DMS53 treated with DMSO at 0.1 percent for 48 hours (cell line): ENCODE measurements around the gene PSD.
A peak's percentile ranks its signal among the peaks of the same experiment; 100 is the strongest.
"Not testable (repeated sequence)": the region's sequence is repeated elsewhere in the genome, so short reads cannot be mapped to it uniquely, and the experiment has no call there.

Experiments used
- DNase-seq: peaks from one replicate; lab custom pipeline; 2025; ENCODE audit not compliant: unreplicated experiment; lab: John Stamatoyannopoulos, UW

Gene PSD

DNA sequence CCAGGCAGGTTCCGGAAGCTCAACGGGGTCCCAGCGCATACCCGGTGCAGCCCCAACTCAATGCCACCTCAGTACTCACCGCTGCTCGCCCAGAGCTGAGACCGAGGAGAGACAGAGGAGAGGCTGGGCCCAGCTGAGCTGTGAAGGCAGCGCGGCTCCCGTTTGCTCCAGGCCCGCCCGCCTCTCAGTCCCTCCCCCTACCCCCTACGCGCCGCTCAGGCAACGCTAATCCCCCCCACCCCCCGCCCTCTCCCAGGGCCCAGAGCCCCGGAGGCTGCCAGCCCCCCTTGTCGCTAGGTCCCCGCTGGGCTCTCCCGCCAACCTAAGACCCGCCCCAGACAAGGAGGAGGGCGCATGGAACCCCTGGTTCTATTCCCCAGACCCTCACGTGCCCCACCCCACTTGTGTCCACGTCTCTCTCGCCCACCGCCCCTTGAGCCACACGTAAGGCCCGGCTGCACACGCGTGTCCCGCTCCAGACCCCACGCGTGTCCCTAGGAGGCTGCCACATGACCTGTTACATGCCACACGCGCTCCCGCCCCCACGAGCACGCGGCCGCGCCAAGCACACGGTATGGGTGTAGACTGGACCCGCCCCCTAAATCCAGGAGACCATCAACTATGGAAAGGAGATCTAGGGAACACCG is at the start of gene PSD:
TSS of gene PSD (minus strand) at position 164 of the 647 bp plus-strand sequence. CDS start 1,747 bp downstream, outside the sequence.
- no peak for DNase-seq

DNA sequence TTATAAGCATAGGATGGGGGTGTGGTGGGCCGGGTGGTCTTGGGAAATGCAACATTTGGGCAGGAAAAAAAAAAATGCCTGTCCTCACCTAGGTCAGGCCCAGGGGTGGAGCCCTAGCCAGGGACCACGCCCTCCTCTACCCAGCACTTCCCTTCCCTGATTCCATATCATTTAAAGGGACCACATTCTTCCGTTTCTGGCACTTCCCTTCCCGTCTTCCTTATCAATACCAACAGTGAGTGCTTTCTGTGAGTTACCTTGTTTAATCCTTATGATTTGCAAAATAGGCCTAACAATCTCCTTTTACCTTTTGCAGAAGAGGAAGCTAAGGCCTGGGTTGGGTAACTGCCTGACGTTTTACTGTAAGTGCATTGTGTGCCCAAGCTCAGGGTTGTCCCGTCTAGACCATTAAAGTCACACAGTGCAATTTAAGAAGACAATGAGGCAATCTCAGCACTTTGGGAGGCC is 49.4 kb upstream of the PSD start:
- no peak for DNase-seq

DNA sequence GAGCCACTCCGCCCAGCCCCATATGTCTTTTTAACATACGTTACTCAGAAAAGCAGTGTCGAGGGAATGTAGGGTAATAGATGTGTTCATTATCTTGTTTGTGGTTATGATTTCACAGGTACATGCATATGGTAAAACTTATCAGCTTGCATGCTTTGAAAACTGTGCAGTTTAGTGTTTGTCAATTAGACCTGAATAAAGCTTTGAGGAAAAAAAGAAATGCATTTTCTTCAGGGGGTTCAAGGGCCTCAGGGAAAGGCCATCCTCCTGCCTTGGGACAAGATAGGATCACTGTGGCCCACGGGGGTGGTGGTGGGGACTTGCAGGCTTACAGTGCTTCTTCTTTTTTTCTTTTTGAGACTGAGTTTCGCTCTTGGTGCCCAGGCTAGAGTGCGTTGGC is 48.7 kb upstream of the PSD start:
- no peak for DNase-seq

DNA sequence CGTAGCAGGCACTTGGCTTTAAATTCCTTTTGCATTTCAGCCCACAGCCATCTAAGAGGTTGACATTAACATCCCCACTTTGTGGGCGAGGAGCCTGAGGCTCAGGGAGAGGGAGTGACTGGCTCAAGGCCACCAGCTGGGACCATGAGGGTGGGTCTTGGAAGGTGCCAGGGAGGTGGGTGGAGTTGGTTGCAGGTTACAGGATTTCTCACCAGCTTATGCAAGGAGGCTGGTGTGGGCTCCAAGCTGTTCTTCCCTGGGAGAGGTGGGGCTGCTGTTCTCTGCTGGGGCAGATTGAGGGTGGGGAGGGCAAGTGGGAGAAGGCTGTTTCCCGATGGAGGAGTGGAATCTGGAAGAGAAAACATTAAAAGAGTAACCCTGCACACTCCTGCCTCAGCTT is 46.9 kb upstream of the PSD start:
- DNase-seq: no peak

DNA sequence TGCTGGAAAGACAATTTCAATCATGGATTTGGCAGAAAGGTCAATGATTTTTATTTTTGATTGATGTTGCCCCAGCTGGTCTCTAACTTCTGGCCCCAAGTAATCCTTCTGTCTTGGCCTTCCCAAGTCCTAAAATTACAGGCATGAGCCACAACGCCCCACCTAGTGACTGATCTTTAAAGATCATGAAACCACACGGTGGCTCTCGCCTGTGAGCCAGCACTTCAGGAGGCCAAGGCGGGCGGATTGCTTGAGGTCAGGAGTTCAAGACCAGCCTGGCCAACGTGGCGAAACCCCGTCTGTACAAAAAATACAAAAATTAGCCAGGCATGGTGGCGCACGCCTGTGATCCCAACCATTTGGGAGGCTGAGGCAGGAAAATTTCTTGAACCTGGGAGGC is 45.4 kb upstream of the PSD start:
- DNase-seq: no peak

DNA sequence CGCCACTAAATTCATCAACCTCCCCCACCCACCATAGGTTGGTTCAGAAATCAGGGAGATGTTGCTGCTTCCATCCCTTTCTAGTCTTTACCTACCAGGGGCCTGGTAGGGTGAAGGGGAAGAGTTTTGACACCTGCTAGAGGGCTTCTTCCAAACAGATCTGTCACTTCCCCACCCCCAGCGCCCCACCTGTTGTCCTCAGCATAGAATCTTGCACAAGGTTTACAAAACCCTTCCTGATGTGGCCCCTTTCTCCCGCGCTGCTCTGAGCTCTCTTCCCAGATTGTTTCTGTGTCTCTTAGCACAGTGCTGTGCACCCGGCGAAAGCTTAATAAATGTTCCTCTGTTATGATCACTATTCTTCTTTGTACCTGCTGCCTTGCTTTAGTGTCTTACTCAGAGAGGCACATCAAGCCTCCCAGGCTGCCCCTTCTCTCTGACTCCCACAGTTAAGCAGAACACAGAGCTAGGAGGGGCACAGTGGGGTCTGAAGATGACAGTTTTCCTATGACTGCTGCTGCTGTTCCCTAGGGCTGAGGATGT is 44.0 kb upstream of the PSD start:
- no peak for DNase-seq

DNA sequence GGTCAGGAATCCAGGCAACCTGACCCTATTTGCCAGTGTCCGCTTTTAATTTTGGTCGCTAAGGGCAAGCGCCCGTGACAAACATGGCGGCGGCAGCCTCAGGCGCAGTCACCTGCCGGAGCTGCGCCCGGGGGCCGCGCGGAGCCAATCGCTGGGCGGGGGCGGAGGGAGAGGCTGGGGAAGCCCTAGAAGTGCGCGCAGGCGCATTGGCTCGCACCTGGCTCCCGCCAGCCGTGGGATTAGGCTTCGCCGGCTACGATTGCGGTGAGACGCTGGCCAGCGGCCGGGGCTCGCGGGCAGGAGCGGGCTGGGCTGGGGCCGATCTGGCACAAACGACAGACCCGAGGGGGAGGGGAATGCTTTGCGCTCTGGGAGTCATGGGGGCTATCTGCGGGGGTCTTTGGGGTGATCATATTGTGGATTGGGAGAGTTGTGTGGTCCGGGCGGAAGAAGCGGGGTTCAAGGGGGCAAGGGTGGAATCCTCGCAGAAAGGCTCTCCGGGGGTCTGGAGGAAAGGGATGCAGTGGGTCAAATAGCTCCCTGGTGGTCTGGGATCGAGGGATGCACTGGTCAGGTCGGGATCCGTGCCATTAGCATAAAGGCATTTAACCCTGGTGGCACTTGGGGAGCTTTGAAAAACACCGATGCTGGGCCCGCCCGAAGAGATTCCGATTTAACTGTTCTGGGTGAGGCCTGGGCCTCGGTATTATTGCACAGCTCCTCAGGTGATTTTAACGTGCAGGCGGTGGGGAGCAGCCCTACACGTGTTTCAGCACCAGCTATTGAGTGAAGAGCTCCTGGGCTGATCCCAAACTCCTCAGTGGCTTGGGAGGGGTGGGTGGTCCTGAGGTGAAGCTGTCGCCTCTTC is 42.8 kb upstream of the PSD start:
- peak; percentile 86 for DNase-seq

DNA sequence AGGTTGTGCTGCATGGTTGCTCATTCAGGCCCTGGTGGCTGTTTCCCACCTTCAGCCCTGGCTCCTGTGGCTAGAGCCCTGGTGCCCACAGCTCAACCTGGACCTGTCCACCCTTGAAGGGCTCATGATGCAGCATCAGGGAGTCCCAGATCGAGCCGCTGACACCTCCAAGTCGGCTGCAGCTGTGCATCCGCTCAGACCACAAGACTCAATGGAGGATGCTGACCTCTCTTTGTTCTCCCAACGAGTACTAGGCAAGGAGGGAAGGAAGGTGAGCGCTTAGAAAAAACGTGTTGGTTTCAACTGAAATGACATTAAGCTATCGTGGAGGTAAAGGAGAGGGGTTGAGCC is 42.2 kb upstream of the PSD start:
- peak; percentile 82 for DNase-seq

DNA sequence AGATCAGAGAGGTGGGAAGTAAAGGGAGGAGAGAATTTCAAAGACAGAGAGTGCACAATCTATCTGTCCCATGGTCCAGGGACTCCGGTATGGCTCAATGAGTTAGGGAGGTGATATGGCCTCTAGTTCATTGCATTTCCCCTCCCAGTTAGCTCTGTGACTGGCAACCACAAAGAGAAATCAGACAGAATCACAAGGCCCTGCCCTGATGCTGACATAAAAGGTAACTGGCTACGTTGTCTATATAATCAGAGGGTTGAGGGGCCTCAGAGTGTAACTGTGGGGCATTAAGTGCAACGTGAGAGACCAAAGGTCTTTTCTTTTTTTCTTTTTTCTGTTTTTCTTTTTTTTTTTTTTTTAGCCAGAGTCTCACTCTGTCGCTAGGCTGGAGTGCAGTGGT is 40.1 kb upstream of the PSD start:
- no peak for DNase-seq

DNA sequence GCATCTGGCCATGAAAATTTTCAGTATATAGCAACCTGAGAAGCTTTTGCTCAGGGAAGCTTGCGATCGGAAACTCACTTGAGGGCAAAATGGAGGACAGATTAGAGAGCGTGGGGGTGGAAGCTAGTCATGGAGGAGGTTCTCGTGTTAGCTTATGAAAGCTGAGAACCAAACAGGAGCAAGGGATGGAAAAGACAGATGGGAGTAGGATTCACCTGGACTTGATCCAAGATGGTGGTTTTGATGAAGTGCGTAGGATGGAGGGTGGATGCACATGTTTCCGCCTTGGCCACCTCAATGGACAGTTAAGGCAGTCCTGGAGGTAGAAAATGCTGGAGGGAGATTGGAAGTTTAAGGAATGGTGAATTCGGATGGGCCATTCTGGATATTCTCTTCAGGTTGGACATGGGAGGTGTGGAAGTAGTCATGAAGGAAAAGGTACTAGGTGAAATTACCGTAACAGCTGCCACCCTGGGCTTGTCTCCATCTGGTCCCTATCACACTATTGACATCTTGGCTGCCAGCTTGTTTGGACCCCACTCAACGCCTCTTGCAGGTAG is 39.1 kb upstream of the PSD start:
- no peak for DNase-seq

DNA sequence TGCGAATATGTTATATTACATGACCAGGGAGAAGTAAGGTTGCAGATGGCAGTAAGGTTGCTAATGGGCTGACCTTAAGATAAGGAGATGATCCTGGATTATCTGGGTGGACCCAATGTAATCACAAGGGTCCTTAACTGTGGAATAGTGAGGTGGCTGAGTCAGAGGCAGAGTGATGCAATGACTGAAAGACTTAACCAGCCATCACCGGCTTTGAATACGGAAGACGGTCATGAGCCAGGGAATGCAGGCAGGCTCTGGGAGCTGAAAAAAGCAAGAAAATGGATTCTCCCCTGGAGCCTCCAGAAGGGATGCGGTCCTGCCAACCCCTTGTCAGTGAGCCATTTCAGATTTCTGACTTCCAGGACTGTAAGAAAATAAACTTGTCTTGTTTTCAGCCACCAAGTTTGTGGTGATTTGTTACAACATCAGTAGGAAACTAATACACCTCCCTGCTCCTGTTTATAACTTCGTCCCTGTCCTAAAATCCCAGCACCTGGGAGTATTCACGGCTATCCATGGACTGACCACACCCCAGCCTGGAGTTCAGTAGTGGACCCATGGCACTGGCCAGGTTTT is 37.4 kb upstream of the PSD start:
- DNase-seq: peak; percentile 16

DNA sequence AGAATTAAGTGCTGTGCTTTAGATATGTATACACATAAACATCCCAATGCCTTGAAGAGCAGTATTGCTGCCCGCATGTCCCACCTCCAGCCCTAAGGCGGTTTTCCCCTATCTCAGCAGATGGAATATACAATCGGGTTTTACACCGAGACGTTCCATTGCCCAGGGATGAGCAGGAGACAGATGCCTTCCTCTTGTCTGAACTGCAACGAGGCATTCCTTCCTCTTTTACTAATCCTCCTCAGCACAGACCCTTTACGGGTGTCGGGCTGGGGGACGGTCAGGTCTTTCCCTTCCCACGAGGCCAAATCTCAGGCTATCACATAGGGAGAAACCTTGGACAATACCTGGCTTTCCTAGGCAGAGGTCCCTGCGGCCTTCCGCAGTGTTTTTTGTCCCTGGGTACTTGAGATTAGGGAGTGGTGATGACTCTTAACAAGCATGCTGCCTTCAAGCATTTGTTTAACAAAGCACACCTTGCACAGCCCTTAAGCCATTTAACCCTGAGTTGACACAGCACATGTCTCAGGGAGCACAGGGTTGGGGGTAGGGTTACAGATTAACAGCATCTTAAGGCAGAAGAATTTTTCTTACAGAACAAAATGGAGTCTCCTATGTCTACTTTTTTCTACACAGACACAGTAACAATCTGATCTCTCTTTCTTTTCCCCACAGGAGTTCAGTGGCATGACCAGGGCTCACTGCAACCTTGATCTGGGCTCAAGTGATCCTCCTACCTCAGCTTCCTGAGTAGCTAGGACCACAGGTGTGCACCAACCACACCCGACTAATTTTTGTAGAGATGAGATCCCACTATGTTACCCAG is 36.3 kb upstream of the PSD start:
- not testable (repeated sequence) for DNase-seq

DNA sequence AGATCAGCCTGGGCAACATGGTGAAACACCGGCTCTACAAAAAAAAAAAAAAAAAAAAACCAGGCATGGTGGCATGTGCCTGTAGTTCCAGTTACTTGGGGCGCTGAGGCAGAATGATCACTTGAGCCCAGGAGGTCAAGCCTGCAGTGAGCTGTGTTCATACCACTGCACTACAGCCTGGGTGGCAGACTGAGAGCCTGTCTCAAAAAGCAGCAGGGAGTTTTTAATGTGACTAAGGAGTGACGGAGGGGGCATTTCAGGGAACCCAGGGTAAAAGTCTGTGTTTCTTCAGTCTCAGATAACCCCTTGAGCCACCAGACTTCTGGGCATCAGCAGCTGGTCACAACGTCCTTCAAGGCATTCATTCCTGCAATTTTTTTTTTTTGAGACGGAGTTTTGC is 34.9 kb upstream of the PSD start:
- DNase-seq: no peak

DNA sequence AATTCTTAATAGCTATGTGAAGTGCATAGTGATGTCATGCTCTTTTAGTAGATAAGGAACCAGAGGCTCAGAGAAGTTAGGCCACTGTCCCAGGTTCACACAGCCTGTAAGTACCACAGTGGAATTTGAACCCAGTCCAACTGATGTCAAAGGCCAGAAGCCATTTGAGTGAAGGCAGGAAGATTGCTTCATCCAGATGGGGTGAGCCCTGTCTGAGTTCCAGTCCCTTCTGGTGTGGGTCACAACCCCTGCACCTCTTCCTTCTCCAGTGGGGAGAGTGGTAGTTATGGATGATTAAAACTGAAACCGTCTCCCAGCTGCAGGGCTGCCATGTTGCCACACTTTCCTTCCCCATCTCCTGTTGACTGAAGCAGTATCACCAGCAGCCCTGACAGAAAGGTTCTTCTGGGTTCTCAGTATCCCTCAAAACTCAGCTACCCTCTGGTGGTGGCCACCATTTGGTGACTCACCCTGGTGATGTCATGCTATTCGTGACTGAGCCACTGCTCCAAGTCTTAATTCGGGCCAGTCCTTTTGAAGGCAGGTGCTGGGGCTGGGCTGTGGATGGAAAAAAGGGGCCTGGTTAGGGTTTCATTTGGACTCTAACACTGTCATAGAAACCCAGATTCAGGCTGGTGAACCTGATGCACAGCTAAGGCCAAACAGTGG is 34.2 kb upstream of the PSD start:
- DNase-seq: peak; percentile 61

DNA sequence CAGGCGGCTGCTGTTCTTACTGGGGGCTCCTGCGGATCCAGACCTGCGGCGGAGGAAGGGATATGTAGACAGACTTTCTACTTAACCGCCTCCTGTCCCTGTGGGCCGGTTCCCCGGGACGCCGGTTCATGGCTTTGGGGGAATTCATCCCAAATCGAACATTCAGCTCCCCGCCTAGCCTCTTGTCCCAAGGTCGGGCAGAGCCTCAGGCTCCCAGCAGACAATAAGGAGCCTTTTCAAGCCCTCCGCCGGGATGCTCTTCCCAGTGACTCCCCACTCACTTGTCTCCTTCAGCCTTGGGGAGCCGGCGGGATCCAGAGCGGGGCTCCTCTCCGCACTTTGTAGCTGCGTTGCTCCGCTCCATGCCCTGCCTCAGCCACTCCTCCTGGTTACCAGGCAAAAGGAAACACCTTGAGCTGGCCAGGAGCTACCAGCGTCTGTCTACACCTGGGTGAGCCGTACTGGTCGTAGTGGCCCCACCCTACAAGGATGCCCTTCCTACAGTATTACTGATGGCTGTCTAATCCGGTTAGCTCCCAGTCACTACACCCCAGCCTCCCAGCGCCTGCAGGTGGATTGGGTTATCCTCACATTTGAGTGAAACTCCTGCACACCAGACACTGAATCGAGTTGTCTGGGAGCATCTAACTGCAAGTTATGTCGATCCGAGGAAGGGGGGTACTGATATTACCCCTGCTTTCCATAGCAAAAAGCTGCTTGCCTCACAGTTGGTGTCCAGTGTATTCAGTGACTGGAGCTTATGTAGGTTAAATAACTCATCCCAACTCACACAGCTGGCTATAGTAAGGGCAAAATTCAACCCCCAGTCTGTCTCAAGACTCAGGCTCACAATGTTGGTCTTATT is 32.8 kb upstream of the PSD start, which contains the start of gene C10orf95:
TSS of gene C10orf95 (minus strand) at position 439 of the 865 bp plus-strand sequence. CDS start 450 bp downstream, outside the sequence.
- peak; percentile 38 for DNase-seq

DNA sequence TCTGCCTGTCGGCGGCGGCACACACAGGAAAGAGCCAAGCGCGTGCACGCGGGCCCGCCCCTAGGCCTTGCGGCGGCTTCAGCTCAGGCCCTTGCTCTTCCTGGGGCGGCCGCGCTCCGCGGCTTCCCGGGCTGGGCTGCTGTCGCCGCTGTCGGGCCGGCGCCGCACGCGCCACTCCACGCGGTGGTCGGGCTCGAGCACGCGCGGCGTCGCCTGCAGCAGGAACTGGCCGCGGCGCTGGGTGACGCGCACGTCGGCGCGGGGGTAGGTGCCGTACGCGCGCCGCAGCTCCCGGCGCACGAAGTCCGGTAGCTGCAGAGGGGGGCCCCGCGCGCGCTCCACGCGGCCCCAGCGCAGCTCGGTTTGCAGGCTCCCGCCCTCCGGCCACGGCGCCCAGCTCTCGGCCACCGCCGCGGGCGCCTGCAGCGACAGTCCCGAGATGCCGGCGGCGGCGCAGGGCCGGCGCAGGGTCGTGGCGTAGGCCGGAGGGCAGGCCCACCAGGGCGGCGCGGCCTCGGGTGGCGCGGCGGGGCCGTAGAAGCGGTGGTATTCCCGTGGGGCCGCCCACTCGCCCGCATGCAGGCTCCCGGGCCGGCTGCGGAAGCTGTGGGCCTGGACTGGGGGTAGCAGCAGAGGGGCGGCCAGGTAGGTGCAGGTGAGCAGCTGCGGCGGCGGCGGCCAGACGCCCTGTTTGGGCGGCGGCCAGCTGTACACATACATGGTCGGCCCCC is 32.0 kb upstream of the PSD start:
- DNase-seq: peak; percentile 91

DNA sequence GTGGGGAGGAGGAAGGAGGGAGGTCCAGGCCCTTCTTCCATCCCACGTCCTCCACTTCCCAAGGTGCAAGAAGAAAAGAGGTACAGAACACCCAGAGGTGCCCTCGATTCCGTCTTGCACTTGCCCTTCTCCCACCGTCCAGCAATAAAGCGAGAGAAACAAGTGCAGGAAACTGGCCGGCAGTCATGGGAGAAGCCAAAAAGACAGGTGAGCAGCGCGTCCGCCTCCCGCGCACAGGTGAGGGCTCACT is 31.5 kb upstream of the PSD start:
- no peak for DNase-seq

DNA sequence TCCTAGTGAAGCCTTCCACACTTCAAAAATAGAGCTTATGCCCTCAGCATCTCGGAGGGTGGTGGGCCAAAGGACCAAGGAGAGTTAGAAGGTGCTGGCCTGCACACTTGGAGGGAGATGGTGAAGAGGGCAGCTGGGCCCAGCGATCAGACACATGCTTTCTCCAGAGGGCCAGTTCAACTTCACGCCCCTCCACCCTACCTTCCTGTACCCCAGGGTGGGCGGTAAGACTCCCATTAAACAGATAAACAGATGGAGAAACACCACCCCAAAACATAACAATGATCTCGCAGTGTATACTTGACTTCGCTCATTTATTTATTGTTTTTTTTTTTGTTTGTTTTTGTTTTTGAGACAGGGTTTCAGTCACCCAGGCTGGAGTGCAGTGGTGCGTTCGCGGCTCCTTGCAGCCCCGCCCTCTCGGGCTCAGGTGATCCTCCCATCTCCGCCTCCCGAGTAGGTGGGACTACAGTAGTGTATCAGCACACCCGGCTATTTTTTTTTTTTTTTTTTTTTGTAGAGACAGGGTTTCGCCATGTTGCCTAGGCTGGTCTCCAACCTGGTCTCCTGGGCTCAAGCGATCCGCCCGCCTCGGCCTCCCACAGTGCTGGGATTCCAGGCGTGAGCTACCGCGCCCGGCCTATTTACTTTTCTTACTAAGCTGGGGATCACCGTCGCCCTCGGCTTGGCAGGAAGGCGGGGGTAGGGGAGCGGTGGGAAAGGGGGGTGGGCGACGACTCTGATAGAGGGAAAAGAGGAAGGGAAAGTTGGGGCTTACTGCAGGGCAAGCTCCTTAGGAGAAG is 30.9 kb upstream of the PSD start:
- peak; percentile 71 for DNase-seq
